IMR-90 (cell line): ENCODE results near the gene VDAC1. TPM values are rescaled to one million over a fixed set of nuclear protein-coding genes. Genes with fewer than 3 reads are reported as not detected.

Experiments used
- ATAC-seq: fragments of 200-7000 bp; cut with Tn5 transposase; 2 replicates; pipeline ENCODE4 v1.9.1; 2020; ENCODE audit warnings: low read depth, mild to moderate bottlenecking, moderate library complexity
- BruUV-seq: library from RNA; stranded (reverse); fragments of 400-500 nt; replicated peaks from 2 replicates; lab custom pipeline; 2021; lab: Mats Ljungman, UMichigan
- CTCF ChIA-PET: fragments of 300-600 bp; formaldehyde crosslinking; extraction: SDS; loops from one replicate; lab custom pipeline; 2021; ENCODE audit warnings: antibody characterized with exemption; lab: Yijun Ruan, JAX
- POLR2A ChIA-PET: fragments of 300-600 bp; sonication (Branson Sonifier 250); formaldehyde crosslinking; loops from one replicate; lab custom pipeline; 2022; ENCODE audit warnings: antibody characterized with exemption; ENCODE audit not compliant: unreplicated experiment; lab: Charles Lee
- DNase-seq: peaks from one replicate; pipeline ENCODE4 v3.0.0; 2013
- H2AFZ ChIP-seq: replicated peaks from 2 replicates; pipeline ENCODE3; 2013; ENCODE audit warnings: low read length, mild to moderate bottlenecking; ENCODE audit not compliant: poor library complexity
- H2AK5ac ChIP-seq: 2 replicates; pipeline ENCODE4 v1.6.1; 2013; ENCODE audit warnings: low read depth, low read length, inconsistent platforms
- H2AK9ac ChIP-seq: replicated peaks from 2 replicates; pipeline ENCODE3; 2013; ENCODE audit warnings: mild to moderate bottlenecking, low read depth, low read length, moderate library complexity; ENCODE audit not compliant: poor library complexity
- H2BK120ac ChIP-seq: 2 replicates; pipeline ENCODE4 v1.6.1; 2013; ENCODE audit warnings: low read depth, low read length, inconsistent platforms
- H2BK15ac ChIP-seq: 3 replicates; pipeline ENCODE4 v1.6.1; 2013; ENCODE audit warnings: low read depth, low read length, inconsistent platforms
- H2BK20ac ChIP-seq: 2 replicates; pipeline ENCODE4 v1.6.1; 2013; ENCODE audit warnings: low read depth, mild to moderate bottlenecking, inconsistent platforms, low read length, moderate library complexity
- H2BK5ac ChIP-seq: 2 replicates; pipeline ENCODE4 v1.6.1; 2013; ENCODE audit warnings: mild to moderate bottlenecking, low read depth, low read length, inconsistent platforms; ENCODE audit not compliant: poor library complexity, severe bottlenecking
- H3K14ac ChIP-seq: replicated peaks from 2 replicates; pipeline ENCODE4 v1.6.1; 2013; ENCODE audit warnings: low read depth, low read length, inconsistent platforms
- H3K18ac ChIP-seq: 2 replicates; pipeline ENCODE4 v1.6.1; 2013; ENCODE audit warnings: low read depth, low read length, control low read depth
- H3K23ac ChIP-seq: 2 replicates; pipeline ENCODE4 v1.6.1; 2013; ENCODE audit warnings: low read depth, low read length, inconsistent platforms
- H3K27ac ChIP-seq: 2 replicates; pipeline ENCODE4 v1.5.1; 2013; ENCODE audit warnings: mild to moderate bottlenecking, control low read depth, low read length; ENCODE audit not compliant: insufficient read depth
- H3K27me3 ChIP-seq: 2 replicates; pipeline ENCODE4 v1.6.1; 2013; ENCODE audit warnings: low read length; ENCODE audit not compliant: control insufficient read depth, insufficient read depth
- H3K36me3 ChIP-seq: 2 replicates; pipeline ENCODE4 v1.6.1; 2013; ENCODE audit warnings: low read length, mixed read lengths; ENCODE audit not compliant: control insufficient read depth, insufficient read depth
- H3K4ac ChIP-seq: 2 replicates; pipeline ENCODE4 v1.6.1; 2013; ENCODE audit warnings: low read depth, low read length, inconsistent platforms
- H3K4me1 ChIP-seq: 2 replicates; pipeline ENCODE4 v1.6.1; 2013; ENCODE audit warnings: low read length, mixed read lengths; ENCODE audit not compliant: control insufficient read depth, insufficient read depth
- H3K4me2 ChIP-seq: 2 replicates; pipeline ENCODE4 v1.6.1; 2013; ENCODE audit warnings: low read depth, mild to moderate bottlenecking, control low read depth, low read length, moderate library complexity
- H3K4me3 ChIP-seq: 2 replicates; pipeline ENCODE4 v1.5.1; 2013; ENCODE audit warnings: low read depth, mild to moderate bottlenecking, control low read depth, low read length, moderate library complexity; ENCODE audit not compliant: insufficient read depth
- H3K56ac ChIP-seq: 2 replicates; pipeline ENCODE4 v1.6.1; 2013; ENCODE audit warnings: low read length, inconsistent platforms; ENCODE audit not compliant: insufficient read depth; ENCODE audit errors: extremely low read depth
- H3K79me1 ChIP-seq, 2 experiments: 2 replicates each; pipeline ENCODE4 v1.6.1; 2013; ENCODE audit warnings: low read length in 2 of 2, inconsistent platforms in 1 of 2, low read depth in 1 of 2
- H3K9ac ChIP-seq: 2 replicates; pipeline ENCODE4 v1.6.1; 2013; ENCODE audit warnings: low read depth, low read length, control low read depth
- H3K9me1 ChIP-seq: 2 replicates; pipeline ENCODE4 v1.6.1; 2013; ENCODE audit warnings: low read length, inconsistent platforms; ENCODE audit not compliant: insufficient read depth
- H3K9me3 ChIP-seq: 2 replicates; pipeline ENCODE4 v1.6.1; 2013; ENCODE audit warnings: low read length; ENCODE audit not compliant: control insufficient read depth, insufficient read depth
- H4K20me1 ChIP-seq: 2 replicates; pipeline ENCODE4 v1.6.1; 2013; ENCODE audit warnings: low read length, inconsistent platforms; ENCODE audit not compliant: insufficient read depth
- H4K5ac ChIP-seq: 2 replicates; pipeline ENCODE4 v1.6.1; 2013; ENCODE audit warnings: mild to moderate bottlenecking, low read depth, low read length, control low read depth
- H4K8ac ChIP-seq, 2 experiments: 2 replicates each; pipeline ENCODE4 v1.6.1; 2013; ENCODE audit warnings: low read depth in 2 of 2, low read length in 2 of 2, control low read depth in 1 of 2, inconsistent platforms in 1 of 2
- H4K91ac ChIP-seq: 2 replicates; pipeline ENCODE4 v1.6.1; 2013; ENCODE audit warnings: low read depth, low read length, inconsistent platforms; ENCODE audit not compliant: insufficient read depth
- CEBPB ChIP-seq: IDR thresholded peaks from 2 replicates; pipeline ENCODE4 v1.6.1; 2012; ENCODE audit warnings: low read depth, low read length, improper control_type of control experiment
- CHD1 ChIP-seq: IDR thresholded peaks from 2 replicates; pipeline ENCODE4 v1.6.1; 2012; ENCODE audit warnings: low read depth, low read length, improper control_type of control experiment
- FOS ChIP-seq: fragments of 150-350 bp; IDR thresholded peaks from 2 replicates; pipeline ENCODE4 v1.6.1; 2016; ENCODE audit warnings: low read depth, low read length
- MXI1 ChIP-seq: IDR thresholded peaks from 2 replicates; pipeline ENCODE4 v1.6.1; 2012; ENCODE audit warnings: low read depth, mild to moderate bottlenecking, low read length, moderate library complexity, borderline replicate concordance
- NFE2L2 ChIP-seq: fragments of 150-350 bp; IDR thresholded peaks from 2 replicates; pipeline ENCODE4 v1.6.1; 2016; ENCODE audit warnings: low read depth, mild to moderate bottlenecking, low read length
- POLR2A ChIP-seq: IDR thresholded peaks from 2 replicates; pipeline ENCODE4 v1.6.1; 2012; ENCODE audit warnings: mild to moderate bottlenecking, low read depth, low read length
- RCOR1 ChIP-seq: IDR thresholded peaks from 2 replicates; pipeline ENCODE4 v1.6.1; 2012; ENCODE audit warnings: mild to moderate bottlenecking, low read length, improper control_type of control experiment; ENCODE audit not compliant: insufficient replicate concordance
- SMC3 ChIP-seq: fragments of 150-350 bp; IDR thresholded peaks from 2 replicates; pipeline ENCODE4 v1.6.1; 2016; ENCODE audit warnings: low read depth, mild to moderate bottlenecking, antibody characterized with exemption, low read length, moderate library complexity
- whole genome bisulfite sequencing, 2 experiments: methylation state at CpG; one replicate each; pipeline versions ENCODE4 v1.1.5 to v1.1.7; 2013; ENCODE audit warnings: missing lambda C conversion rate in 2 of 2; ENCODE audit not compliant: insufficient read length in 1 of 2; ENCODE audit errors: extremely low coverage in 2 of 2; 5-methylcytosine and 5-hydroxymethylcytosine counted together
- dilution Hi-C: fragments of 300-500 bp; cut with HindIII; formaldehyde crosslinking; loops from one replicate; pipeline ENCODE4 v1.14.3; 2018; ENCODE audit warnings: low sequenced_read_pairs; ENCODE audit not compliant: unreplicated experiment
- in situ Hi-C: fragments of 300-500 bp; cut with MboI; formaldehyde crosslinking; loops from 3 replicates; pipeline ENCODE4 v1.14.3; 2019; ENCODE audit warnings: low sequenced_read_pairs, inconsistent platforms, mixed read lengths
- intact Hi-C: fragments of 100-400 bp; cut with micrococcal nuclease; formaldehyde crosslinking; loops from 2 replicates; pipeline ENCODE4 v1.10.0; 2022
- polyA plus RNA-seq, 3 experiments: library from polyadenylated mRNA; depleted of rRNA; stranded (reverse); fragments of >200 nt; gene quantifications; 2 replicates each; pipeline ENCODE4 v1.2.3, GENCODE V29; 2012; ENCODE audit warnings: low replicate concordance in 1 of 3
- total RNA-seq: library from RNA; depleted of rRNA; stranded (reverse); fragments of >200 nt; gene quantifications from 2 replicates; pipeline ENCODE4 v1.2.3, GENCODE V29; 2012
- TF ChIP-seq, protein P1 (sequence below): fragments of 150-350 bp; IDR thresholded peaks from 2 replicates; pipeline ENCODE4 v1.6.1; 2017; ENCODE audit warnings: mild to moderate bottlenecking, antibody characterized with exemption, low read length, low read depth
- TF ChIP-seq, protein P2 (sequence below): conservative IDR thresholded peaks from 2 replicates; pipeline ENCODE4 v1.5.1; 2012; ENCODE audit warnings: mild to moderate bottlenecking, low read depth, low read length, improper control_type of control experiment

Gene VDAC1
- total and polyA plus RNA-seq, 2 of the 4 experiments (the other 2 are of a cell fraction), result 289 to 365 TPM

DNA sequence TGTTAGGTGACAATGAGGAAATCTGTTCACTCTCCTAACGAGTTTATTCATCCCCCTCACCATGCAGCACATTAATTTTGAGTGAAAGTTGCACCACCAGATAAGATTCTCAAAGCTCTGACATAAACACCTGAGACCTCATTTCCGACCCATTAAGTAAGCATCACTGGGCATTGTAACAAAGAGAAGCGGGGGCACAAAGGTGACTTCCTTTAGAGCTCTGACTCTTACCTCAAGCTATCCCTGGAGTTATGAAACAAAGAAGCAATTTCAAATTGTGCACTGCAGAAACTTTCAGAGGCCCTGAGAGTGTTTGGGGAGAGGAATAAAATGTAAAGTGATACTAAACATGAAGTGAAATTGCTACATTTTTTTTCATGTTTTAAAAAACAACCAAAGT lies 65.8 kb downstream of the VDAC1 start:
- dilution Hi-C loops, result no loop called here
- H3K23ac ChIP-seq, result no peak overlapping the region
- H2BK120ac ChIP-seq, result no peak overlapping the region
- BruUV-seq, result no TSS peak
- no peaks in the 10 kb centered on the region for H3K4me1 ChIP-seq
- no peak overlapping the region for H3K56ac ChIP-seq
- H3K9me3 ChIP-seq, result peaks cover 1% of the 10 kb centered on the region; the same call in 1 of the 2 replicates
- POLR2A ChIA-PET, result no interaction called here
- no peaks in the 10 kb centered on the region for H4K20me1 ChIP-seq
- H3K18ac ChIP-seq, result no peak overlapping the region
- in situ Hi-C loops, result no loop called here
- CTCF ChIA-PET, result no interaction called here
- H2BK20ac ChIP-seq, result no peak overlapping the region
- no peak overlapping the region for H4K8ac ChIP-seq
- peaks cover 27% of the 10 kb centered on the region for H3K27me3 ChIP-seq
- no peak overlapping the region for H4K91ac ChIP-seq
- no peak overlapping the region for H3K4me2 ChIP-seq
- H3K79me1 ChIP-seq, result no peaks in the 10 kb centered on the region
- no peaks in the 10 kb centered on the region for H3K9me1 ChIP-seq
- H2BK5ac ChIP-seq, result no peak overlapping the region
- no peak overlapping the region for H3K9ac ChIP-seq
- TF ChIP-seq MXI1 (no peak), CEBPB (no peak), NFE2L2 (no peak), RCOR1 (no peak), SMC3 (no peak), FOS (no peak), POLR2A (no peak), CHD1 (no peak)
- TF ChIP-seq, protein P1, sequence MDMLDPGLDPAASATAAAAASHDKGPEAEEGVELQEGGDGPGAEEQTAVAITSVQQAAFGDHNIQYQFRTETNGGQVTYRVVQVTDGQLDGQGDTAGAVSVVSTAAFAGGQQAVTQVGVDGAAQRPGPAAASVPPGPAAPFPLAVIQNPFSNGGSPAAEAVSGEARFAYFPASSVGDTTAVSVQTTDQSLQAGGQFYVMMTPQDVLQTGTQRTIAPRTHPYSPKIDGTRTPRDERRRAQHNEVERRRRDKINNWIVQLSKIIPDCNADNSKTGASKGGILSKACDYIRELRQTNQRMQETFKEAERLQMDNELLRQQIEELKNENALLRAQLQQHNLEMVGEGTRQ, result no peak
- TF ChIP-seq, protein P2, sequence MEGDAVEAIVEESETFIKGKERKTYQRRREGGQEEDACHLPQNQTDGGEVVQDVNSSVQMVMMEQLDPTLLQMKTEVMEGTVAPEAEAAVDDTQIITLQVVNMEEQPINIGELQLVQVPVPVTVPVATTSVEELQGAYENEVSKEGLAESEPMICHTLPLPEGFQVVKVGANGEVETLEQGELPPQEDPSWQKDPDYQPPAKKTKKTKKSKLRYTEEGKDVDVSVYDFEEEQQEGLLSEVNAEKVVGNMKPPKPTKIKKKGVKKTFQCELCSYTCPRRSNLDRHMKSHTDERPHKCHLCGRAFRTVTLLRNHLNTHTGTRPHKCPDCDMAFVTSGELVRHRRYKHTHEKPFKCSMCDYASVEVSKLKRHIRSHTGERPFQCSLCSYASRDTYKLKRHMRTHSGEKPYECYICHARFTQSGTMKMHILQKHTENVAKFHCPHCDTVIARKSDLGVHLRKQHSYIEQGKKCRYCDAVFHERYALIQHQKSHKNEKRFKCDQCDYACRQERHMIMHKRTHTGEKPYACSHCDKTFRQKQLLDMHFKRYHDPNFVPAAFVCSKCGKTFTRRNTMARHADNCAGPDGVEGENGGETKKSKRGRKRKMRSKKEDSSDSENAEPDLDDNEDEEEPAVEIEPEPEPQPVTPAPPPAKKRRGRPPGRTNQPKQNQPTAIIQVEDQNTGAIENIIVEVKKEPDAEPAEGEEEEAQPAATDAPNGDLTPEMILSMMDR, result no peak
- no peak overlapping the region for H3K27ac ChIP-seq
- no peak overlapping the region for H2AK9ac ChIP-seq
- no CpG with 5 or more reads among the region's 3 CpGs for WGBS, 2 experiments
- DNase-seq (no peak), ATAC-seq (no peak)
- H2AK5ac ChIP-seq, result no peak overlapping the region
- H2AFZ ChIP-seq, result no peak overlapping the region
- no peak overlapping the region for H3K4ac ChIP-seq
- H3K14ac ChIP-seq, result no peak overlapping the region
- no peaks in the 10 kb centered on the region for H3K36me3 ChIP-seq
- no peak overlapping the region for H4K5ac ChIP-seq
- H2BK15ac ChIP-seq, result no peak overlapping the region
- H3K4me3 ChIP-seq, result no peak overlapping the region
- intact Hi-C loops, result no loop called here
